Nephron (organoid): Measurements from ENCODE around the gene POU2F2.

Experiments used
- H3K27ac Mint-ChIP-seq, 3 experiments: 2 replicates each; pipeline ENCODE4 v1.8.0; 2020; ENCODE audit warnings: mixed read lengths in 3 of 3, mild to moderate bottlenecking in 2 of 3, moderate library complexity in 1 of 3
- H3K27me3 Mint-ChIP-seq: 2 replicates; pipeline ENCODE4 v1.8.0; 2021; ENCODE audit warnings: low read depth, mild to moderate bottlenecking, moderate library complexity, mixed read lengths
- H3K36me3 Mint-ChIP-seq: 2 replicates; pipeline ENCODE4 v1.8.0; 2020; ENCODE audit warnings: low read depth, mixed read lengths
- H3K4me1 Mint-ChIP-seq: 2 replicates; pipeline ENCODE4 v1.8.0; 2020; ENCODE audit warnings: mixed read lengths
- H3K4me3 Mint-ChIP-seq, 3 experiments: 2 replicates each; pipeline ENCODE4 v1.8.0; 2020; ENCODE audit warnings: mild to moderate bottlenecking in 3 of 3, mixed read lengths in 3 of 3, moderate library complexity in 2 of 3
- H3K9me3 Mint-ChIP-seq: 2 replicates; pipeline ENCODE4 v1.8.0; 2020; ENCODE audit warnings: mixed read lengths
- TF ChIP-seq, protein P1 (sequence below), 3 experiments: fragments of 200-600 bp; sonication (generic); IDR thresholded peaks; one replicate each; pipeline ENCODE4 v1.5.0; 2021; ENCODE audit warnings: antibody characterized with exemption in 3 of 3; ENCODE audit not compliant: unreplicated experiment in 3 of 3

POU2F2 gene

GRCh38 chr19:42115705-42116104 lies 16.5 kb downstream of the POU2F2 start:
- no peaks in the 10 kb centered on the region for H3K36me3 Mint-ChIP-seq
- peaks cover 17% of the 10 kb centered on the region for H3K4me1 Mint-ChIP-seq
- TF ChIP-seq, protein P1, sequence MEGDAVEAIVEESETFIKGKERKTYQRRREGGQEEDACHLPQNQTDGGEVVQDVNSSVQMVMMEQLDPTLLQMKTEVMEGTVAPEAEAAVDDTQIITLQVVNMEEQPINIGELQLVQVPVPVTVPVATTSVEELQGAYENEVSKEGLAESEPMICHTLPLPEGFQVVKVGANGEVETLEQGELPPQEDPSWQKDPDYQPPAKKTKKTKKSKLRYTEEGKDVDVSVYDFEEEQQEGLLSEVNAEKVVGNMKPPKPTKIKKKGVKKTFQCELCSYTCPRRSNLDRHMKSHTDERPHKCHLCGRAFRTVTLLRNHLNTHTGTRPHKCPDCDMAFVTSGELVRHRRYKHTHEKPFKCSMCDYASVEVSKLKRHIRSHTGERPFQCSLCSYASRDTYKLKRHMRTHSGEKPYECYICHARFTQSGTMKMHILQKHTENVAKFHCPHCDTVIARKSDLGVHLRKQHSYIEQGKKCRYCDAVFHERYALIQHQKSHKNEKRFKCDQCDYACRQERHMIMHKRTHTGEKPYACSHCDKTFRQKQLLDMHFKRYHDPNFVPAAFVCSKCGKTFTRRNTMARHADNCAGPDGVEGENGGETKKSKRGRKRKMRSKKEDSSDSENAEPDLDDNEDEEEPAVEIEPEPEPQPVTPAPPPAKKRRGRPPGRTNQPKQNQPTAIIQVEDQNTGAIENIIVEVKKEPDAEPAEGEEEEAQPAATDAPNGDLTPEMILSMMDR (IDR thresholded peaks at IDR 0.05; ENCODE audit: unreplicated experiment in 3 of 3) = no peak
- H3K4me3 Mint-ChIP-seq = no peak overlapping the region
- no peak overlapping the region for H3K27ac Mint-ChIP-seq
- peaks cover 6% of the 10 kb centered on the region for H3K27me3 Mint-ChIP-seq
- H3K9me3 Mint-ChIP-seq = no peaks in the 10 kb centered on the region

DNA sequence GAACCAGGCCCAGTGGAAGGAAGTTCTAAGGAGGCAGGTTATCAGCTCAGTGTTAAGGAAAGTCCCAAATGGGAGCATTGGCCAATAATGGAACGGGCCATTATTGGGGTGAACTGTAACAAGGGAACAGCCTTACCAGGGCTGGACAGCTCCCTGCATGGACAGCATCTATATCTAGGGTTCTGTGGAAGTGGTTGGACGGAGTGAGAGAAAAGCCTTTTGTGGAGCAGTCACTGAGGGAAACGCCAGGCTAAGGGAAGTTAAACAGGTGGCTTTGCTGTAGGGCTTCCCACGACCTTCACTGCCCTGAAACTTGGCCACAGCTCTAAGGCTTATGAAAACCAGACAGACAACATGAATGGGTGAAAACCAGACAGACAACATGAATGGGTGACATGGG lies 17.0 kb downstream of the POU2F2 start:
- TF ChIP-seq, protein P1 (IDR thresholded peaks at IDR 0.05; ENCODE audit: unreplicated experiment in 3 of 3) = no peak
- no peaks in the 10 kb centered on the region for H3K36me3 Mint-ChIP-seq
- H3K27ac Mint-ChIP-seq = no peak overlapping the region
- H3K27me3 Mint-ChIP-seq = peaks cover 6% of the 10 kb centered on the region
- H3K9me3 Mint-ChIP-seq = no peaks in the 10 kb centered on the region
- H3K4me3 Mint-ChIP-seq = no peak overlapping the region
- peaks cover 17% of the 10 kb centered on the region for H3K4me1 Mint-ChIP-seq

DNA sequence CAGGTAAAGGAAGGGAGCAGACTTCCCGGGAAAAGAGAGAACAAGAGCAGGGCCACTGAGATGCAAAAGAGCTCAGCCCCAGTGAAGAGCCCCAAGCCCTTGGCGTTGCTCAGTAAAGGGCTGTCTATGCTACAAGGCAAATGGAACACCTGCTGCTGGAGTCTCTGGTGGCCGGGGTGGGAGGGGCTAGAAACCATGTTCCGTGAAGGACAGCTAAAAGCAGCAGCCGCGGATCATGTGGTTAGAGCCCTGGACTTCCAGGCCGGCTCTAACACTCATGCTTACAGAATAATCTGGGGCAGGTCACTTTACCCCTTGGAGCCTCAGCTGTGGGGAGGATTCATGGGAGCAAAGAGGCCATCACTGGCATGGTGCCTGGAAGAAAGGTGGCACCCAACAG lies 17.8 kb downstream of the POU2F2 start:
- no peaks in the 10 kb centered on the region for H3K9me3 Mint-ChIP-seq
- H3K27me3 Mint-ChIP-seq = peaks cover 6% of the 10 kb centered on the region
- no peaks in the 10 kb centered on the region for H3K36me3 Mint-ChIP-seq
- TF ChIP-seq, protein P1 (IDR thresholded peaks at IDR 0.05; ENCODE audit: unreplicated experiment in 3 of 3) = no peak
- peaks cover 17% of the 10 kb centered on the region for H3K4me1 Mint-ChIP-seq
- H3K4me3 Mint-ChIP-seq = no peak overlapping the region
- peak overlapping the region in 1 of 3 experiments; percentile 43 for H3K27ac Mint-ChIP-seq

DNA sequence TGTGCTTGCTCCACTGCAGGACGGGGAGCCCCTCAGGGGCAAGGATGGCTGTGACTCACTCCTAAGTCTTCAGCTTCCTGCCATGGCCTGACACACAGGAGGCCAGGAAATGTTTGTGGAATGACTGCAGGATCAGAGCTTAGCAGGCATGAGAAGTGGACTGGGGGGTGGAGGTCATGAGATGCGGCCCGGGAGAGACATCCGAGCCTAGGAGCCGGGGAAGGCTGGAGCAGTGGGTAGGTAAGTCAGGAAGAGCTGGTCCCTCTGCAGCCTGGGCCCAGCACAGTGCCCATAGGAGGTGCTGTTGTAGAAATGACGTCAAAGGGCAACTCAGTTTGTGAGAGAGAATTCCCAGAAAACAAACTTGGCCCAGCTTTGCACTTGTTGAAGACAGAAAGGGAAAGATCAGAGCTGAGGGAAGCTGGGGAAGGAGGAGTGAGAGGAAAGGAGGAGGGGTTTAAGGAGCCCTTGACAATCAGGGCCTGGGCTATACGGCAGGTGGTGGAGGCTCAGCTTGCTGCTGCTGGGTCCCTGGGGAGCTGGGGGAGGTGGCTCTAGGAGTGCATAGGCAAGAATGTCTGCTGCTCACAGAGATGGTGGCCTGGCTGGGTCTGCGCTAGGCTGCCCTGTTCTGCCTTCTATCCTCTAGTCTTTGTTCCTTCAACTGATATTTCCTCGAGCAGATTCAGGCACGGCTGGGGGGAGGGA lies 18.5 kb downstream of the POU2F2 start:
- peaks cover 17% of the 10 kb centered on the region for H3K4me1 Mint-ChIP-seq
- peaks cover 6% of the 10 kb centered on the region for H3K27me3 Mint-ChIP-seq
- H3K4me3 Mint-ChIP-seq = no peak overlapping the region
- TF ChIP-seq, protein P1 (IDR thresholded peaks at IDR 0.05; ENCODE audit: unreplicated experiment in 3 of 3) = no peak
- no peaks in the 10 kb centered on the region for H3K9me3 Mint-ChIP-seq
- peak overlapping the region in 1 of 3 experiments; percentile 43 for H3K27ac Mint-ChIP-seq
- no peaks in the 10 kb centered on the region for H3K36me3 Mint-ChIP-seq

GRCh38 chr19:42111811-42112210 lies 20.4 kb downstream of the POU2F2 start:
- Mint-ChIP-seq H3K4me1 (peaks cover 17% of the 10 kb centered on the region), H3K27me3 (peaks cover 12% of the 10 kb centered on the region), H3K4me3 (no peak overlapping the region), H3K9me3 (no peaks in the 10 kb centered on the region), H3K27ac (no peak overlapping the region), H3K36me3 (no peaks in the 10 kb centered on the region)
- TF ChIP-seq, protein P1 (IDR thresholded peaks at IDR 0.05; ENCODE audit: unreplicated experiment in 3 of 3) = no peak

GRCh38 chr19:42111384-42111783 lies 20.9 kb downstream of the POU2F2 start:
- H3K4me1 Mint-ChIP-seq = peaks cover 17% of the 10 kb centered on the region
- H3K4me3 Mint-ChIP-seq = no peak overlapping the region
- no peaks in the 10 kb centered on the region for H3K36me3 Mint-ChIP-seq
- TF ChIP-seq, protein P1 (IDR thresholded peaks at IDR 0.05; ENCODE audit: unreplicated experiment in 3 of 3) = no peak
- no peak overlapping the region for H3K27ac Mint-ChIP-seq
- H3K27me3 Mint-ChIP-seq = peaks cover 15% of the 10 kb centered on the region
- H3K9me3 Mint-ChIP-seq = no peaks in the 10 kb centered on the region
